ENCODE results near the gene C5orf63.
"Not testable (repeated sequence)": the region's sequence is repeated elsewhere in the genome, so short reads cannot be mapped to it uniquely, and the experiment has no call there.

GRCh38 chr5:127108624-127109260, 35.4 kb upstream of the C5orf63 start:
- not testable (repeated sequence) for TF ChIP-seq CTCF (conservative IDR thresholded peaks at IDR 0.05; ENCODE audit: low read length); EZH2phosphoT487 (IDR thresholded peaks at IDR 0.05; ENCODE audit: borderline replicate concordance)

Data from Loucy (cell line).